GM12878 (cell line): ENCODE data around the gene SCARB1. TPM values are rescaled to one million over a fixed set of nuclear protein-coding genes. Genes with fewer than 3 reads are reported as not detected.

Experiments used
- ATAC-seq: fragments of 200-7000 bp; cut with Tn5 transposase; 3 replicates; pipeline ENCODE4 v1.9.1; 2020; ENCODE audit warnings: mild to moderate bottlenecking, moderate library complexity
- BruUV-seq: library from RNA; stranded (reverse); fragments of 400-500 nt; replicated peaks from 2 replicates; lab custom pipeline; 2021; lab: Mats Ljungman, UMichigan
- CTCF ChIA-PET: fragments of 300-600 bp; sonication (Branson Sonifier 250); formaldehyde crosslinking; extraction: SDS; loops from one replicate; lab custom pipeline; 2021; ENCODE audit warnings: inconsistent platforms; lab: Yijun Ruan, JAX
- POLR2A ChIA-PET: fragments of 350-600 bp; formaldehyde crosslinking; extraction: SDS; loops from one replicate; lab custom pipeline; 2021; ENCODE audit warnings: inconsistent platforms; lab: Charles Lee
- RAD21 ChIA-PET: fragments of 300-600 bp; sonication (Branson Sonifier 250); formaldehyde crosslinking; loops from one replicate; lab custom pipeline; 2023; ENCODE audit warnings: antibody characterized with exemption; ENCODE audit not compliant: unreplicated experiment; lab: Charles Lee
- SMC1A ChIA-PET: fragments of 300-600 bp; sonication (Branson Sonifier 250); formaldehyde crosslinking; loops from one replicate; lab custom pipeline; 2023; ENCODE audit not compliant: unreplicated experiment, uncharacterized antibody; lab: Charles Lee
- DNase-seq: peaks from one replicate; pipeline ENCODE4 v3.0.0-alpha.2; 2011; ENCODE audit warnings: low read depth, low spot score
- FAIRE-seq: peaks from 3 replicates; lab custom pipeline; 2011; peaks lifted over from hg19 to GRCh38; lab: Jason Lieb, UNC
- H2AFZ ChIP-seq: 2 replicates; pipeline ENCODE4 v1.6.0; 2011; ENCODE audit warnings: low read depth, low read length, control low read depth; ENCODE audit not compliant: control insufficient read depth
- H3K27ac ChIP-seq: 2 replicates; pipeline ENCODE4 v1.5.1; 2011; ENCODE audit warnings: control low read depth; ENCODE audit not compliant: control insufficient read depth, insufficient read depth
- H3K27me3 ChIP-seq, 2 experiments: replicated peaks in 1 of 2; 2 replicates each; pipeline versions ENCODE4 v1.6.0 to v1.6.1; 2011; ENCODE audit warnings: low read length in 1 of 2; ENCODE audit not compliant: control insufficient read depth in 2 of 2, insufficient read depth in 2 of 2
- H3K36me3 ChIP-seq, 2 experiments: 2 replicates each; pipeline ENCODE4 v1.5.1; 2011; ENCODE audit warnings: low read length in 1 of 2; ENCODE audit not compliant: control insufficient read depth in 2 of 2, insufficient read depth in 2 of 2
- H3K4me1 ChIP-seq: 2 replicates; pipeline ENCODE4 v1.6.1; 2011; ENCODE audit warnings: mild to moderate bottlenecking, low read length, moderate library complexity, mixed read lengths; ENCODE audit not compliant: control insufficient read depth, insufficient read depth
- H3K4me2 ChIP-seq: 2 replicates; pipeline ENCODE4 v1.6.0; 2011; ENCODE audit warnings: control low read depth; ENCODE audit not compliant: control insufficient read depth, insufficient read depth
- H3K4me3 ChIP-seq: fragments of 200-600 bp; sonication (generic); 2 replicates; pipeline ENCODE4 v1.5.1; 2016
- H3K79me2 ChIP-seq: 2 replicates; pipeline ENCODE4 v1.6.0; 2011; ENCODE audit warnings: low read length; ENCODE audit not compliant: control insufficient read depth, insufficient read depth
- H3K9ac ChIP-seq: 2 replicates; pipeline ENCODE4 v1.8.0; 2011; ENCODE audit warnings: low read length, control low read depth, mixed read lengths; ENCODE audit not compliant: control insufficient read depth, insufficient read depth
- H3K9me3 ChIP-seq: replicated peaks from 3 replicates; pipeline ENCODE4 v1.5.1; 2011; ENCODE audit warnings: mild to moderate bottlenecking, low read length; ENCODE audit not compliant: control insufficient read depth, insufficient read depth
- H4K20me1 ChIP-seq: 2 replicates; pipeline ENCODE4 v1.6.0; 2011; ENCODE audit not compliant: control insufficient read depth, insufficient read depth
- BACH1 ChIP-seq: fragments of 450-650 bp; IDR thresholded peaks from 2 replicates; pipeline ENCODE4 v1.6.1; 2017; ENCODE audit warnings: mild to moderate bottlenecking, borderline replicate concordance
- JUNB ChIP-seq: IDR thresholded peaks from 2 replicates; pipeline ENCODE4 v1.6.1; 2016; ENCODE audit warnings: antibody characterized with exemption, mild to moderate bottlenecking
- MXI1 ChIP-seq: fragments of 150-350 bp; IDR thresholded peaks from 2 replicates; pipeline ENCODE4 v1.6.1; 2011; ENCODE audit warnings: low read depth, mild to moderate bottlenecking, inconsistent platforms, low read length, improper control_type of control experiment
- ZSCAN29 ChIP-seq: fragments of 450-650 bp; IDR thresholded peaks from 2 replicates; pipeline ENCODE4 v1.6.1; 2017; ENCODE audit warnings: mild to moderate bottlenecking, moderate library complexity
- WGBS: methylation state at CpG from one replicate; pipeline ENCODE4 v1.1.6; 2016; ENCODE audit warnings: low lambda C conversion rate; ENCODE audit not compliant: insufficient replicate concordance, insufficient coverage; ENCODE audit errors: missing lambda C conversion rate; 5-methylcytosine and 5-hydroxymethylcytosine counted together
- in situ Hi-C: fragments of 300-500 bp; cut with MboI; formaldehyde crosslinking; loops from 9 replicates; pipeline ENCODE4 v1.14.3; 2018; ENCODE audit warnings: mixed read lengths
- intact Hi-C: fragments of 100-400 bp; cut with micrococcal nuclease; formaldehyde crosslinking; loops from one replicate; pipeline ENCODE4 v1.14.2; 2022; ENCODE audit not compliant: unreplicated experiment
- polyA plus RNA-seq, 11 experiments: library from polyadenylated mRNA; depleted of rRNA in 4 of 11; unstranded in 6 of 11; stranded (reverse) in 5 of 11; fragments of >200 nt; fragmentation: Nextera tagmentation in 4 of 11; fragmentation: Illumina TruSeq in 1 of 11; extraction: Ambion mirVana in 4 of 11; extraction: Trizol in 1 of 11; gene quantifications; 1 replicate in 1 of 11; 2 replicates in 10 of 11; pipeline versions ENCODE4 v1.2.1 to v1.2.3, GENCODE V29; 2011 to 2016; ENCODE audit warnings: inconsistent platforms in 2 of 11, missing spikeins in 2 of 11, low read depth in 1 of 11
- total RNA-seq, 4 experiments: library from RNA; depleted of rRNA in 3 of 4; stranded (reverse); fragments of >200 nt in 3 of 4; fragmentation: Illumina TruSeq in 1 of 4; extraction: Trizol in 1 of 4; gene quantifications; 2 replicates each; pipeline versions ENCODE4 v1.2.1 to v1.2.3, GENCODE V29; 2013 to 2021
- TF ChIP-seq, protein P1 (sequence below): fragments of 450-650 bp; IDR thresholded peaks from 2 replicates; pipeline ENCODE4 v1.6.1; 2017; ENCODE audit warnings: mild to moderate bottlenecking, low read depth, inconsistent platforms; ENCODE audit not compliant: poor library complexity, severe bottlenecking
- TF ChIP-seq, protein P2 (sequence below): fragments of 450-650 bp; IDR thresholded peaks from 2 replicates; pipeline ENCODE4 v1.6.1; 2016; ENCODE audit warnings: mild to moderate bottlenecking, moderate library complexity, borderline replicate concordance

The SCARB1 gene
- total and polyA plus RNA-seq, 10 of the 15 experiments (the other 5 are each of a cell fraction or from before 2014, with no cell fraction given): 0.34 to 104 (median 63.1) TPM

DNA sequence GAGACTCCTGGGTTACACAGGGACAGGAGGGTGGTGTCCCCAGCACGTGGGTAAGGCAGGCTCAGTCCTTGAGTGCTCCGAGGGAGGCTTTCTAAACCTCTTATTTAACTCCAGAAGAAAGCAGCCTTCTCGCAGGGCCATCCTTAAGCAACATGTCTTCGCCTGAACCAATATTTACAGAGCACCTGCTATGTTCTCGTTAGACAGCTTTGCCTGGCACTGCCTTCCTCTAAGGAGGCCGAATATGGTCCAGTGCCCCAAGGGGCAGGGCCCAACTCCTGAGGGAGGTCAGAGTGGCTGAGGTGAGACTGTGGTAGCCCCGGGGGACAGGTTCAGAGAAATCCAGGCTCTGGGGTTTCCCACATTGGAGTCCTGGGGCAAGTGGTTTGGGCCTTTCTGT is 2.1 kb upstream of the SCARB1 start:
- FAIRE-seq: no peak
- intact Hi-C loops: no loop called here
- SMC1A ChIA-PET: interaction anchor here (1.2 kb wide), 1 partner anchor 21 kb away, joined by 3 read pairs; no protein-coding TSS in a partner anchor

More for the DNA sequence above, 2.1 kb upstream of the SCARB1 start:
- no peak for ATAC-seq
- Histone ChIP-seq H3K9me3 (no peaks in the 10 kb centered on the region), H3K27me3 (no peaks in the 10 kb centered on the region), H3K79me2 (peaks cover 30% of the 10 kb centered on the region), H3K4me2 (no peak overlapping the region), H3K4me3 (no peak overlapping the region), H3K9ac (no peak overlapping the region), H2AFZ (no peak overlapping the region), H3K36me3 (no peaks in the 10 kb centered on the region), H3K27ac (no peak overlapping the region), H4K20me1 (no peaks in the 10 kb centered on the region), H3K4me1 (peaks cover 18% of the 10 kb centered on the region)
- no TSS peak for BruUV-seq
- ChIA-PET RAD21 (no interaction called here), POLR2A (no interaction called here), CTCF (interaction anchor here (1.1 to 1.3 kb wide), 2 partner anchors 13 to 41 kb away, joined by 4 read pairs; no protein-coding TSS in a partner anchor)
- in situ Hi-C loops: no loop called here
- no peak for DNase-seq
- TF ChIP-seq MXI1: no peak
- TF ChIP-seq, protein P1, sequence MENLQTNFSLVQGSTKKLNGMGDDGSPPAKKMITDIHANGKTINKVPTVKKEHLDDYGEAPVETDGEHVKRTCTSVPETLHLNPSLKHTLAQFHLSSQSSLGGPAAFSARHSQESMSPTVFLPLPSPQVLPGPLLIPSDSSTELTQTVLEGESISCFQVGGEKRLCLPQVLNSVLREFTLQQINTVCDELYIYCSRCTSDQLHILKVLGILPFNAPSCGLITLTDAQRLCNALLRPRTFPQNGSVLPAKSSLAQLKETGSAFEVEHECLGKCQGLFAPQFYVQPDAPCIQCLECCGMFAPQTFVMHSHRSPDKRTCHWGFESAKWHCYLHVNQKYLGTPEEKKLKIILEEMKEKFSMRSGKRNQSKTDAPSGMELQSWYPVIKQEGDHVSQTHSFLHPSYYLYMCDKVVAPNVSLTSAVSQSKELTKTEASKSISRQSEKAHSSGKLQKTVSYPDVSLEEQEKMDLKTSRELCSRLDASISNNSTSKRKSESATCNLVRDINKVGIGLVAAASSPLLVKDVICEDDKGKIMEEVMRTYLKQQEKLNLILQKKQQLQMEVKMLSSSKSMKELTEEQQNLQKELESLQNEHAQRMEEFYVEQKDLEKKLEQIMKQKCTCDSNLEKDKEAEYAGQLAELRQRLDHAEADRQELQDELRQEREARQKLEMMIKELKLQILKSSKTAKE: no peak
- no peak for TF ChIP-seq ZSCAN29
- no peak for TF ChIP-seq JUNB
- TF ChIP-seq, protein P2, sequence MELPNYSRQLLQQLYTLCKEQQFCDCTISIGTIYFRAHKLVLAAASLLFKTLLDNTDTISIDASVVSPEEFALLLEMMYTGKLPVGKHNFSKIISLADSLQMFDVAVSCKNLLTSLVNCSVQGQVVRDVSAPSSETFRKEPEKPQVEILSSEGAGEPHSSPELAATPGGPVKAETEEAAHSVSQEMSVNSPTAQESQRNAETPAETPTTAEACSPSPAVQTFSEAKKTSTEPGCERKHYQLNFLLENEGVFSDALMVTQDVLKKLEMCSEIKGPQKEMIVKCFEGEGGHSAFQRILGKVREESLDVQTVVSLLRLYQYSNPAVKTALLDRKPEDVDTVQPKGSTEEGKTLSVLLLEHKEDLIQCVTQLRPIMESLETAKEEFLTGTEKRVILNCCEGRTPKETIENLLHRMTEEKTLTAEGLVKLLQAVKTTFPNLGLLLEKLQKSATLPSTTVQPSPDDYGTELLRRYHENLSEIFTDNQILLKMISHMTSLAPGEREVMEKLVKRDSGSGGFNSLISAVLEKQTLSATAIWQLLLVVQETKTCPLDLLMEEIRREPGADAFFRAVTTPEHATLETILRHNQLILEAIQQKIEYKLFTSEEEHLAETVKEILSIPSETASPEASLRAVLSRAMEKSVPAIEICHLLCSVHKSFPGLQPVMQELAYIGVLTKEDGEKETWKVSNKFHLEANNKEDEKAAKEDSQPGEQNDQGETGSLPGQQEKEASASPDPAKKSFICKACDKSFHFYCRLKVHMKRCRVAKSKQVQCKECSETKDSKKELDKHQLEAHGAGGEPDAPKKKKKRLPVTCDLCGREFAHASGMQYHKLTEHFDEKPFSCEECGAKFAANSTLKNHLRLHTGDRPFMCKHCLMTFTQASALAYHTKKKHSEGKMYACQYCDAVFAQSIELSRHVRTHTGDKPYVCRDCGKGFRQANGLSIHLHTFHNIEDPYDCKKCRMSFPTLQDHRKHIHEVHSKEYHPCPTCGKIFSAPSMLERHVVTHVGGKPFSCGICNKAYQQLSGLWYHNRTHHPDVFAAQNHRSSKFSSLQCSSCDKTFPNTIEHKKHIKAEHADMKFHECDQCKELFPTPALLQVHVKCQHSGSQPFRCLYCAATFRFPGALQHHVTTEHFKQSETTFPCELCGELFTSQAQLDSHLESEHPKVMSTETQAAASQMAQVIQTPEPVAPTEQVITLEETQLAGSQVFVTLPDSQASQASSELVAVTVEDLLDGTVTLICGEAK: no peak
- TF ChIP-seq BACH1: no peak
- TF ChIP-seq, all 136 proteins: peak for 0
- 43% methylated on average over 7 of the region's 7 CpGs for WGBS
